Esophagus squamous epithelium (tissue), 5 donors: Measurements from ENCODE around the gene MPV17. TPM values are rescaled to one million over a fixed set of nuclear protein-coding genes. Genes with fewer than 3 reads are reported as not detected.

Experiments
- DNase-seq: peaks from one replicate; lab custom pipeline; 2025; lab: John Stamatoyannopoulos, UW
- H3K27ac ChIP-seq, 4 donors: fragments of 200-600 bp; sonication (generic); one replicate each; pipeline ENCODE4 v1.5.1; 2016 to 2019; ENCODE audit warnings: mild to moderate bottlenecking in 1 of 4
- H3K27me3 ChIP-seq, 4 donors: fragments of 200-600 bp; sonication (generic); 1 replicate in 3 of 4; 2 replicates in 1 of 4; pipeline versions ENCODE4 v1.5.1 to v1.6.0; 2017 to 2021; ENCODE audit warnings: antibody characterized with exemption in 1 of 4
- H3K36me3 ChIP-seq, 3 donors: fragments of 200-600 bp; sonication (generic); one replicate each; pipeline ENCODE4 v1.5.1; 2016 to 2019
- H3K4me1 ChIP-seq, 3 donors: fragments of 200-600 bp; sonication (generic); one replicate each; pipeline ENCODE4 v1.5.1; 2017 to 2019
- H3K4me3 ChIP-seq, 4 donors: fragments of 200-600 bp; sonication (generic); 1 replicate in 3 of 4; 2 replicates in 1 of 4; pipeline ENCODE4 v1.5.1; 2016 to 2019; ENCODE audit warnings: mild to moderate bottlenecking in 2 of 4, moderate library complexity in 1 of 4
- H3K9me3 ChIP-seq, 3 donors: fragments of 200-600 bp; sonication (generic); one replicate each; pipeline ENCODE4 v1.5.1; 2016 to 2019
- CTCF ChIP-seq, 6 experiments: fragments of 450-650 bp in 4 of 6; fragments of 200-600 bp in 2 of 6; sonication (generic) in 2 of 6; IDR thresholded peaks; one replicate each; pipeline ENCODE4 v1.5.1; 2016 to 2019; ENCODE audit warnings: antibody characterized with exemption in 6 of 6, mild to moderate bottlenecking in 4 of 6, moderate library complexity in 4 of 6
- POLR2A ChIP-seq, 4 donors: fragments of 450-650 bp; IDR thresholded peaks; one replicate each; pipeline ENCODE4 v1.6.1; 2017; ENCODE audit warnings: antibody characterized with exemption in 4 of 4, mild to moderate bottlenecking in 4 of 4, moderate library complexity in 3 of 4
- WGBS, 2 donors: methylation state at CpG; one replicate each; pipeline ENCODE4 v1.1.5; 2018; 5-methylcytosine and 5-hydroxymethylcytosine counted together
- intact Hi-C: fragments of 100-400 bp; cut with DNase I; formaldehyde crosslinking; loops from one replicate; pipeline ENCODE4 v1.15.0; 2022
- total RNA-seq, 4 donors: library from RNA; depleted of rRNA; stranded (reverse); fragments of >200 nt; gene quantifications; one replicate each; pipeline ENCODE4 v1.1.0, GENCODE V29; 2016
- donor health status: DM: yes; HTN: yes; CAD: no.

Gene MPV17
- total RNA-seq, 4 donors from 2014 or later, result 39.3 to 66.1 (median 48.1) TPM

DNA sequence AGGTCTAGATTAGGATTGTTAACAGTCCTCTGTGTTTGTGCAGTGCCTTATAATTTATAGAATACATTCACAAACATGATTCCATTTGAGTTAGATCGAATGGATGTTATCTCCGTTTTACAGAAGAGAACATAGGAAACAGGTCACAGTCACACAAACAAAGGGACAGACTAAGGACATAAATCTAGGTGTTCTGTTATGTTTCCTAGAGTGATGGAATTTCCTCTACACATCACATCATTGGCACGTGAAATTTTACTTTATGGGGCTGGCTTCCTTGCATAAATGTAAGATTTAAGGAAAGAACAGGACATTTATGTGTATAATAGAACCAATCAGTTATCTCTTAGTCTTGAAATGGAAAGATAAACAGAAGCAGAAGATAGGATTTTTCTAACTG is 34.3 kb downstream of the MPV17 start:
- Histone ChIP-seq H3K36me3 (no peaks in the 10 kb centered on the region), H3K4me3 (no peak overlapping the region), H3K9me3 (no peaks in the 10 kb centered on the region), H3K4me1 (peaks cover 5 to 11% (median 6%) of the 10 kb centered on the region in 3 donors), H3K27ac (no peak overlapping the region), H3K27me3 (peaks cover 0 to 45% (median 0%) of the 10 kb centered on the region in 4 donors)
- no peak for DNase-seq
- no peak for TF ChIP-seq CTCF (IDR thresholded peaks at IDR 0.05)
- TF ChIP-seq POLR2A (IDR thresholded peaks at IDR 0.05), result no peak
- 35 to 41% methylated on average over 3 of the region's 3 CpGs for WGBS, 2 donors
- intact Hi-C loops, result no loop called here

DNA sequence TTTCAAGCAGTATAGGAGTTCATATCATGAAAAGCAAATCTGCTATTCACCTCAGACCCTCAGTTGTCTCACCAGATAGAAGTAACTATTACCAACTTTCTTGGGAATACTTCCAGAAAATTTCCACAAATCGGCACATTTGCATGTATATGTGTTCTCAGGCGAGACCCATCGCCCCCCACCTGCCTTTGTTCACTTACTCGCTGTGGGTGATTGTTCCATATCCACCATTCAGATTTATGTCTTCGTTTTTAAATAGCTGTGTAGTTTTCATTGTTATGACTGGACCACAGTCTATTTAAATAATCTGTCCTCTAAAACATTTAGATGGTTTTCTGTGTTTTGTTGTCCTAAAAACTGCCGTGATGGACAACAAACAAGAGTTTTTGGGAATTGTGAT is 37.4 kb downstream of the MPV17 start:
- DNase-seq, result no peak
- no peak for TF ChIP-seq POLR2A (IDR thresholded peaks at IDR 0.05)
- no peak for TF ChIP-seq CTCF (IDR thresholded peaks at IDR 0.05)
- peaks cover 0 to 65% (median 0%) of the 10 kb centered on the region in 4 donors for H3K27me3 ChIP-seq
- H3K4me3 ChIP-seq, result no peak overlapping the region
- H3K36me3 ChIP-seq, result no peaks in the 10 kb centered on the region
- 65 to 74% methylated on average over 6 of the region's 6 CpGs for WGBS, 2 donors
- intact Hi-C loops, result no loop called here
- no peak overlapping the region for H3K27ac ChIP-seq
- no peaks in the 10 kb centered on the region for H3K4me1 ChIP-seq
- H3K9me3 ChIP-seq, result no peaks in the 10 kb centered on the region

GRCh38 chr2:27284996-27285395 is 37.9 kb downstream of the MPV17 start:
- no peak for DNase-seq
- no peak for TF ChIP-seq POLR2A (IDR thresholded peaks at IDR 0.05)
- TF ChIP-seq CTCF (IDR thresholded peaks at IDR 0.05), result no peak
- H3K4me3 ChIP-seq, result no peak overlapping the region
- WGBS, 2 donors, result 43 to 79% methylated on average over 1 of the region's 1 CpG
- no peaks in the 10 kb centered on the region for H3K4me1 ChIP-seq
- H3K9me3 ChIP-seq, result no peaks in the 10 kb centered on the region
- intact Hi-C loops, result no loop called here
- no peaks in the 10 kb centered on the region for H3K36me3 ChIP-seq
- no peak overlapping the region for H3K27ac ChIP-seq
- peaks cover 0 to 66% (median 0%) of the 10 kb centered on the region in 4 donors for H3K27me3 ChIP-seq

DNA sequence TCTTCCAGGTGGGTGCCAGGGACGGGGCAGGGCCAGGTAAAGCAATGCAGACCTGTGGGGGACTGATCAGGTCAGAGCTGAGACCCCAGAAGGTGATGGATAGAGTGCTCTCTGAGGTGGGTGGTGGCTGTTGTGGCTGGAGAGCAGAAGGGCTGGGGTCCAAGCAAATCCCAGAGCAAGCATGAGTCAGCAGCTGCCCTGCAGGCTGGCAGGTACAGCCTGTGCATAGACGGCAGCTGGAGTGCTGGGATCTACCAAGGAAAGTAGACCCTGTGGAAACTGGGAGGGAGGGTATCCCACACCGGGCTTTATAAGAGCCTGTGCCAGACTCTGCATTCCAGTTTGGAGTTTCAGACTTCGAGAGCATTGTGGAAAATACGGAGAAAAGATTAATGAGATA is 40.0 kb downstream of the MPV17 start:
- Histone ChIP-seq H3K27me3 (peaks cover 0 to 59% (median 0%) of the 10 kb centered on the region in 4 donors), H3K27ac (no peak overlapping the region), H3K36me3 (no peaks in the 10 kb centered on the region), H3K9me3 (no peaks in the 10 kb centered on the region), H3K4me3 (no peak overlapping the region), H3K4me1 (no peaks in the 10 kb centered on the region)
- no peak for TF ChIP-seq POLR2A (IDR thresholded peaks at IDR 0.05)
- TF ChIP-seq CTCF (IDR thresholded peaks at IDR 0.05), result no peak
- WGBS, 2 donors, result 31 to 34% methylated on average over 4 of the region's 5 CpGs
- intact Hi-C loops, result no loop called here
- DNase-seq, result no peak

DNA sequence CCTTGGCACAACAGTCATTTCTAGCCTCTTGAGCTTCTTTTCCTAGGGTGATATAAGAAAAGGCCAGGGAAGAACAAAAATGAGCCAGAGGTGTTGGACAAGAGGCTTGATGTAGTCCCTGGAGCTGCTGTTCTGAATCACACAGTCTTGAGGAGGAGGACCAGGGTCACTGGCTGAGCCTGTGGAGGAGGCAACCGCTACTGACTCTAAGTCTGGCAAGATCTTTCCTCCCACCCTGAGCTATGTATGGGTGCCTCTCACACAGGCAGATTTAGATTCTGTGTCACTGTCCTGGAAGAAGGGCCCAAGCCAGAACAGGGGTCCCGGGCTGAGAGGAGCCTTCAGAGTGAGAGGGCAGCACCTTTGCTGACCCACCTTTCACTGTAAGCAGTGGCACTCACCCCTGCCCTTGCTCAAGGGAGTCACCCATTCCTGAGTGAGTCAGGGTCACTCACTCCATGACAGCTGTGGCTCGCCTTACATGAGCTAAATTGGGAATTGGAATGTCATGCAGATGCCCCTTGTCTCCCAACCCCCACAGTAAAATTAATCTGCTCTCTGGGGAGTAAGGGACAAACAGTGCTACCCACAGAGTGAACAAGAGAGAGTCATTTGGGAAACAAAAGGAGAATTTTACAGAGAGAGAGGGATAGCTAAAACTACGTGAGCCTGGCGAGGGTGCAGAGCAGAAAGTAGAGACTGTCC is 40.9 kb downstream of the MPV17 start, which contains the start of gene TRIM54:
Gene TRIM54, plus strand, starts transcription at position 575 of the 705 bp plus-strand sequence. CDS start 303 bp downstream, outside the sequence.
- intact Hi-C loops, result no loop called here
- H3K4me1 ChIP-seq, result no peaks in the 10 kb centered on the region
- no peak for TF ChIP-seq POLR2A (IDR thresholded peaks at IDR 0.05)
- no peak for TF ChIP-seq CTCF (IDR thresholded peaks at IDR 0.05)
- H3K36me3 ChIP-seq, result no peaks in the 10 kb centered on the region
- no peak for DNase-seq
- no peak within 1 kb of the TSS for H3K27ac ChIP-seq
- no peaks in the 10 kb centered on the region for H3K9me3 ChIP-seq
- WGBS, 2 donors, result 61 to 81% methylated on average over 3 to 5 of the region's 5 CpGs
- peaks cover 0 to 59% (median 0%) of the 10 kb centered on the region in 4 donors for H3K27me3 ChIP-seq
- H3K4me3 ChIP-seq, result no peak within 1 kb of the TSS
